NCI-H1694 (cell line): ENCODE data around the gene LMO2.

Source experiments
- DNase-seq: peaks from one replicate; lab custom pipeline; 2025; lab: John Stamatoyannopoulos, UW

LMO2 gene

DNA sequence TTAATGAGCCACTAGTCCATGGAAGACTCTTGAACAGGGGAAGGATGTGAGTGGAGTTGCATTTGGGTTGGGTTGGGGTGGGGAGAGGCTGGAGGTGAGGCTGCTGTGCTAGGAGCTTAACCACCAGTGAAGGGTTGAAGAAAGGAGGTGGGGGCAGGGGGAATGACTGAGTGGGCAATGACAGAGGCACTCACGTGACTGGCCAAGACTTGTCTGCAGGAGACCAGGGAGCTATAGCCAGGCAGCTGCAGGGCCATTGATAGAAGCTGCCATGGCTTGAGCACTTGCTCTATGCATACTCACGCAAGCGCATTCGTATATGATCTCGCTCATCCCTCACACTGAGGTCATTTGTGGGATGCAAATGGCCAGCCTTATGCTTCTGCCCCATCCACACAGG is 4.0 kb downstream of the LMO2 start:
- DNase-seq, result no peak

DNA sequence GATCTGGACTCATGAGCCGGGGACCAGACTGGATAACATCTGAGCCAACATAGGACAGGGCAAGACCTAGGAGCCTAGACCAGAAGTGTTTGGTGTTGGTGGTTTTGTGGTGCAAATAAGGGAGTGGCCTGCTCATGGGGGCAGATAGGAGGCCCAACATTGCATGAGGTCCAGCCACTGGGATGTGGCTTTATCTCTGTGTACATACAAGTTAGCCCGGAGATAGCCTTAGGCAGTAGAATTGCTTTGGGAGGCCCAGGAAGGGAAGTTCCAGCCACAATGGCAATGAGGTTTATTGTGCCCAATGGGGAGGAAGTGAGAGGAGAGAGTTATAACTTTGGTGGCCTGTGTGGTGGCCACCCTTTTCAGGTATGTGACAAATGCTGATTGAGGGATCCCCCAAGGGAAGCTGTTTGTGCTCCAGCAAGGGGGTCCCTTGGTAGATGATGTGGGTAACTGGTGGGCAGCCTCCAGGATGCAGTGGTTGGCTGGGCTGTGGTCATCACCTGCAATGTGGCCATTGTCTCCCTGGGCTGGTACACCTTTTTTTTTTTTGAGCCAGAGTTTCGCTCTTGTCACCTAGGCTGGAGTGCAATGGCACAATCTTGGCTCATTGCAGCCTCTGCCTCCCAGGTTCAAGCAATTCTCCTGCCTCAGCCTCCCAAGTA is 6.4 kb downstream of the LMO2 start:
- DNase-seq, result no peak

DNA sequence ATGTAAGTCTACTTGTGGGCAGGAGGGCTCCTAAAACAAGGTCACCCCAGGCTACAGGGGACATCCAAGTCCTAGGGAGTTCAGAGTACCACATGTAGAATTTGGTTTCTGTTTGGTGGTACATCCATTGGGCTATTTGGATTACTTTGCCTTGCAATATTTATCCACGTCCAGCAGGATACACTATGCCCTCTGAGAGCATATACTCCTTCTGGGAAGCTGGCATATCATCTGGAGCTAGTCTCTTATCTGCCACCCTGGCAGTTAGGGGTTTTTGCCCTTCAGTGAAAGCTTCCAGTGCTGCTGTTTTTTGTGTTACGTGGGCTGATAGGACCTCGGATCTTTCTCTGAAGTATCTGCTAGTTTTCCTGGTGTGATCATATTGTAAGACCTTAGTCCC is 7.3 kb downstream of the LMO2 start:
- DNase-seq, result no peak

DNA sequence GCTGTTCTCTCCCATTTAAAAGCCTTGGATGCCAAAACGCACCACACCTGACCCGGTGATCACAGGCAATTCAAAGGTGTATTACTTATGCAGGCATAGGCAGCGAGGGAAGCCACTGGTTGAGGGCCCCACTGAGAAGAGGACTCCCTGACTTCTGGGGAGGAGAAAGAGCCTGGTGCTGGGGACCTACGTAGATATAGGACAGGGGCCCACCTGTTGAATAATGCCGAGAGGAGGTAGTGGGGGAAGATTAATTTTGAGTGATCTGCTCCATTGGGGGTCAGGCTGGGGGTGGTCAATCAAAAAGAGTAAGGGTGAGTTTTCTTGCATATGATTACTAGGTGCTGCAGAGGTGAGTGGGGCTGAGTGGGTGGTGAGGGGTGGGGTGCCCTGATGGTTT is 7.8 kb downstream of the LMO2 start:
- no peak for DNase-seq

DNA sequence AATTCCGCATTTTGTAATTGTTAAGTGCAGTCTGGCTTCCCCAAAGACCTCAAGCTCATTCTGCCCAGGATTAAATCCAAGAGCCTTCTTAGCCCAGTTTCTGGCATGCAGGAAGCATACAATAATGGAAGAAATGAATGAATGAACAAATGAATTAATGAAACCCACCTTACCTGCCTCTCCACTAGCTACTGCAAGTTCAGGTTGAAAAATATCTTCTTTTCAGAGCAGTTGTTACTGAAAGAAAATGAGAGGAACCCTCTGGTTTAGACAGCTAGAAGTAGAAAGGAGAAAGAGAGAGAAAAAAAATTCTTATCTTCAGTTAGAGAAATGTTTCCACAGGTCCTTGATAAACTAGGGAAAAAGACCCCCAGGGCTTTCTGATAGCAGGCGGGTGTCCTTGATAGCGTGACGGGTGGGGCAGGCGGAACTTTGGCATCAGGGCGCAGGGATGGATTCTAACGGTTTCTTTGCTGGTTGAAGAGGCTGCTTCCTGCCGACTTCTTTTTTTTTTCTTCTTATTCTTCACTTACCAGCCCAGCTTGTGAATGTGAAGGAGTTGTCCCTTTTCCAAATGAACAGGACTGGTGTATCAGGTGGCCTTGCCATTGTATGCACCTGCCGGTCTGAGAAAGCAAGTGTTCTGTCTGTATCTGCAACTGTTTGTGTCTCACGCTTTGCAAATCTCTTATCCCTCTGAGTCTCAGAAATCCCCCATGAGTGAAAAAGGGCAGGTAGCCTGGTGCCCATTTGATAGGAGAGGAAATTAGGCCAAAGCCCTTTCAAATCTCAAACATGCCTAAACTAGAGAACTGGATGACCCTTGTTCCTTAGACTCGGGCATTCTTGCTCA is 10.0 kb downstream of the LMO2 start:
- DNase-seq, result no peak

DNA sequence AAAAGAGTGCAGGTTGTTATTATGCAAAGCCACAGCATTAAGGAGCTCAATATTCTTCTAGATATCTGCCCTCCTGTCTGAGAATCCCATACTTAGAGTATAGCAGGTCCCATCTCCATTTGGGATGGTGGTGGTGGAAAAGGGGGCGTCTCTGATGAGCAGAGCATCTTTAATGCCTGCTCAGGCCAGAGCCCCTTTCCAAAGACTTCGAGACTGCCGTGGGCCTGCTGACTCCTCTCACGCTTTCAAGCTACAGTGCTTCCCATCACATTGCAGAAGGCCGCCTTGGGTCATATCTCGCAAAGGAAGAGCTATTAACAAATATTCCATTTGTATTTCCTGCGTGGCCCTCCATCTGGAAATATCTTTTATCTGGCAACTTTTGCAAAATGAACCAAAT is 10.9 kb downstream of the LMO2 start:
- no peak for DNase-seq

DNA sequence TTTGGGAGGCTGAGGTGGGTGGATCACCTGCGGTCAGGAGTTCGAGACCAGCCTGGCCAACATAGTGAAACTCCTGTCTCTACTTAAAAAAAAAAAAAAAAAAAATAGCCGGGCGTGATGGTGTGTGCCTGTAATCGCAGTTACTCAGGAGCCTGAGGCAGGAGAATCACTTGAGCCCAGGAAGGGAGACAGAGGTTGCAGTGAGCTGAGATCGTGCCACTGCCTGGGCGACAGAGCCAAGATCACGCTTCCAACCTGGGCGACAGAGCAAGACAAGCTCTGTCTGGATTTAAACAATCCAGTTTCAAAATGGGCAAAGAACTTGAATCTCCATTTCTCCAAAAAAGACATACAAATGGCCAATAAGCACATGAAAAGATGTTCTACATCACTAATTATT is 12.5 kb downstream of the LMO2 start:
- DNase-seq, result no peak

DNA sequence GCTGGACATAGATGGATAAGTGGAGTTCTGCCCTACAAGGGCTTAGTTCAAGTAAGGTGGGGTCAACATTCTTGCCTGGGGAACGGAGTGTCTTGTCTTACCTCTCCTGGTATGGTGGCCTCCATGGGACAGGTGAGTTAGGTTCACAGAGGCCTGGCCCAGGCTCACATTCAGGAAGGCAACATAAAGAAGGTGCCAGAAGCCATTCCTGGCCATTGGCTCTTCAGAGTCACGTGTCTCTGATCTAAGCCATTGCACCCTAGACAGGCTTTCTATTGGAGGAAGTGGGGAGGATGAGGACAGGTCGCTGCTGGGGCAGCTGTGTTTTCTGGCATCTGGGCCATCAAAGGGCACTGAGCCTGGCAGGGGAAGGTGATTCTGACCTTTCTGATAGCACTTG is 14.8 kb downstream of the LMO2 start:
- DNase-seq, result no peak

DNA sequence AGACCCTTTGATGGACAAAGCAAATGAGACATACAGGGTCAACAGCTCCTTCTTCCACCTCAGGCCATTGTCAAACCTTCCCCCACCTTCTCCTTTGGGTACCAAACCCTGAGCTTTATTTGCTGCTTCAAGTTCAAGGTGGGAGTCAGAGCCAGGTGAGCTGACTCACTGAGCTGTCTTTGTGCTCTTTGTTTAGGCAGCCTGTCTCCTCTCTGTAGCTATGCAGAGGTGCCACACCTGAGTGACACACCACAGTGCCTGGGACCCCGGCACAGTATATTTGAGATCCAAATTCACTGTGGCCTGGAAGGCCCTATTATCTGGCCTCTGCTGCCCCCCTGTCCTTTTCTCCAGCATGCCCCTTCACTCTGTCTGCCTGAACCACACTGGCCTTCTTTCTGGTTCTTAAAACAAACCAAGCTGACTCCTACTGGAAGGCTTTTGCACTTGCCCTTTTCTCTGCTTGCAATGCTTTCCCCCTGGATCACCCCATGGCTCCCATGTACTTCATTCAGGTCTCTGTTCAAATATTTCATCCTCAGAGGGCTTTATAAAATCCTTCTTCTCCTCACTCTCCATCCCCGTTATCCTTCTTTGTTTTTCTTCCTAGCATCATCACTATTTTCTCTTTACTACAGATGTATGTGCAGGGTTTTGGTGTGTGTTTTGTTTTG is 16.1 kb downstream of the LMO2 start:
- DNase-seq, result no peak

DNA sequence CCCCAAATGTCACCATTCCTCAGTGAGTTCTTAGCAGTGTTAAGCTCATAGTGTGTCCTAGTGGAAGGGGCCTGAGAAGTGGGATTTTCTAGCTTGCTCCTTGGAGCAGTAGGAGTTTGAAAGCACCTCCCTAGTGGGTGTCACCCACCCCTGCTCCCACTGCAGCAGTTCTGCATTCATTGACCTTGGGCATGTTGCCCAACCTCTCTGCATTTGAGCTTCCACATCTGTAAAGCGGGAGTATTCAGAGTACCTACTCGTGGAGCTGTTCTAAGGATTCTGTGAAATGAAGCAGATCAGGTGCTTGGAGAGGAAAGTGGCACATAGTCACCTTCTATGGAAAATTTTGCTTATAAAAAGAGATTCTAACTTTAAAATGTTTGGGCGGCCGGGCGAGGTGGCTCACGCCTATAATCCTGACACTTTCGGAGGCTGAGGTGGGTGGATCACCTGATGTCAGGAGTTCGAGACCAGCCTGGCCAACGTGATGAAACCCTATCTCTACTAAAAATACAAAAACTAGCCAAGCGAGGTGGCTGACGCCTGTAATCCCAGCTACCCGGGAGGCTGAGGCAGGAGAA is 16.9 kb downstream of the LMO2 start:
- no peak for DNase-seq

DNA sequence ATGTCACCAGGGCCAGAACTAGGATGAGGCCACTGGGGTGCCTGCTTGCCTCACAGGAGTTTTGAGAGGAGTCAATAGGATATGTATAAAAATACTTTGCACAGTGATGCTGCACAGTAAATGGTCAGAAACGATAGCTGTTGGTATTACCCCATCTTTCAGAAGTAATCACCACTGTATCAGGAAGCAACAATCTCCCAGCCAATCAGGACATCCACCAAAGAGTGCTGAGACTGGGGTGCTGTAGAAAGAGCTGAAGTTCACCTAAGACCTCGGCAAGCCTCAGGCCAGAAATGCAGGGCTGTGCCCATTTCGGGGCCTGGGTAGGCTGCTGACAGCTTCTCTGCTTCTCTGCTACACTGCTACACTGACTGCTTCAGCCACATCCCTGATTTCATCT is 17.4 kb downstream of the LMO2 start:
- DNase-seq, result no peak

DNA sequence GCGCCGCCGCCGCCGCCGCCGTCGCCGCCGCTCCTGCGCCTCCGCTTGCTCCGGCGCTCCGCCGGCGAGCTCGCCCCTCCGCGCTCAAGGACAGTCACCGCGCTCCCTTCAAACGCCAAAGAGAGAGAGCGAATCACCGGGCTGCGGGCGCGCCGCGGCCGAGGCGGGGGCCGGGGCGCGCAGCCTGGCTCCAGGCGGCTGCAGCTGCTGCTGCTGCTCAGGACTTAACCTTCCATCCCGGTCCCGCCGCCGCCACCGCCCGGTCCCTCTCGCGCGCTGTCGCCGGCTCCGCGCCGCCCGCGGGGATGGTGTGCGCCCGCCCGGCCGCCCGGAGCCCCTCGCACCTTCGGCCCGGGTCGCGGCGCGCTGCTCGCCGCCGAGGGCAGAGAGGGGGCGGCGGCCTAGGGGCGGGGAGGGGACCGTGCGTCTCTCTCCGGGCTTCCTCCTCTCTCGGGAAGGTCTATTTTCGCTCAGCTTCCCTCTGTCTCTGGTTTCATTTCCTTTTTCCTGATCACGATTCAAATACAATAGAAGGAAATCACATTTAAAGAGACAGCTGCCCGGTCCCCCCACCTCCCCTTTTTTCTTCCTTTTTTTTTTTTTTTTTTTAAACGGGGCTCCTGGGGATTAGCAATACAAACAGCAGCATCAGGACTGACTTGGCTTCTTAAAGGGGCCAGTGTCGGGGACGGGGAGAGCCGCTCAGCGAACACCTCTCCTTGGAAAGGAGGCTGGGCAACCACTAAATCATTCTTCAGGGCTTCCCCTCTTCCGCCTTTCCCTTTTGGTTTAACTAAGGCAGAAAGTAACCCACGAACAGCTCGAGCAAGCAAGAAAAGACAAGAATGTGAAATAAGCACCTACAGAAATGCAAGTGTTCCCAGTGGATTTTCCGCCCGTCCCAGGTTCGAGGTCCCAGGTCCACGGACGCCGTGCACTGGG is 22.1 kb downstream of the LMO2 start:
- no peak for DNase-seq

DNA sequence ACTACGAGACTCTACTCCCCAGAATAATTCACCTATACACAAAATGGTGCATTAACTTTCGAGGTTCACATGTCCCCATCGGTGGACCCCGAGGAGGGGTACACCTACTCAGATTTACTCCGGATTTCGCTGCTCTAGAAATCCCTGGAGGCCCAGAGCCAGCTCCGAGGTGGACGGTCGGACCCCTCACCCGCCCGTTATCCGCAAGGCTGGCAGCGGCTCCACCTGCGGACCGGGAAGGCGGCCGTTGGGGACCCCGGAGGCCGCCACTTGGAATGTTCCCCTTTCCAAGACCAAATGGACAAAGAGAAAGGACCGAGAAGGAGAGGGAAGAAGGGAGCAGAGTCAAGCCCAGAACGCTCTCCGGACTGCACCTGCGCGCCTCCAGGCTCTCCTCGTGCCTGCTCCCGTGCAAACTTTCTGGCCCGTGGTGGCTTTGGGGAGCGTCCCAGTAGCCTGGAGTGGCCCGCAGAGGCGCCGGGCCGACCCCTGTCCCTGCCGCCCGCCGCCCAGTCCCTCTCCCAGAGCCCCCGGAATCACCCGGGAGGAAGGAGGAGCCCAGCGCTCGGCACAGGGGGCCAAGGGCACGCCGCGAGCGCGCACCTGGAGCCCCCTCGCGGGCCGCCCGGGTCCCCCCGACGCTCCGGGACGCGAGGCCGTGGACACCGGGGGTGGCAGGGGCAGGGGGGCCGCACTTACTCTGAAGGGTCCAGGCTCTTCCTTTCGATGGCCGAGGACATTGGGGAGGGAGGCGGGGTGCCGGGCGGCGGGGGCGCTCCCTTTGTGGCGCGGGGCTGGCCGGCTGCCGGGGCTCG is 23.0 kb downstream of the LMO2 start:
- DNase-seq, result no peak

DNA sequence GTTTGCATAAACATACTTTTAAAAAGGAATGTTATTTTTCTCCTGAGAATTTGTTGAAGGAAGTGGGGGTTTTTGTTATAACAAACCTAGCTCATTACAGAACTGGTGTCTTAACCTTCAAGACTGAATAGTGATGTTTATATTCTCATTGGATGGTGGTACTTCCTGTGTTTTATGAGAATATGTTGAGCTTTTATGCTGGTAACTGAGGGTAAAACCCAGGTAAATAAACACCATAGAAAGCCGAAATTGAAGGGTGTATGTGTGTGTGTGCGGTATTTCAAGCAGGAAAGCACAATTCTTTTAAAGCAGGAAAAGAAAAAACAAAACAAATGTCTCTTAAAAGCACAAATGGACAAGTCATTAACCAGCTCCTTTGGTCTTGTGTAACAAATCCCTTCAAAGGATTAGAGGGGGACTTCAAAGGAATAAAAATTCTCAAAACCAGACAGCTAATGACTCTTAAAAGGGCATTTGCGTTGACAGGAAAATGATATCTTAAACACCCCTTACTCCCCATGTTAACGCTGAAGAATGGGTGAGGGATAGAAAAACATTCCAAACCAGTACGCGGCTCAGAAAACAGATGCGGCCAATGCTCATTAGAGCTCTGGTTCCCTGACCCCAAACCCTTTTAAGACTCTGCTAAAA is 23.8 kb downstream of the LMO2 start:
- no peak for DNase-seq

DNA sequence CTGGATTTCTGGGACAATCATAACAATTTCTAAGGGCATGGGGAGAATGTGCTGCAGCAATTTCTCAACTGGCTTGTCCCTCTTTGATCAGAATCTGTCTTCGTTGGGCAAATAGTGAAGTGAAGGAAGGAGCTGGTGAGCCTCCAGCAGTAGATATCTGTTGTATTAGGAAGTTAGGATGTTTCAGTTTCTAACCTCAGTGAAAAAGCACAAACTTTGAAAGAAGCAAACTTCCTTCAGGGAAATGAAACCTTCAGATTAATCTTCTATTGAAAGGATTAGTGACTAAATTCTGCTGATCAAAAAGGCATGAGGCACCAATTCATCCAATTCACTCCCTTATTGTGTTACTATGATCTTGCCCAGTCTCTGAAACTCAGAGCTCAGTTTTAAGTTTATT is 24.3 kb downstream of the LMO2 start:
- DNase-seq, result no peak

DNA sequence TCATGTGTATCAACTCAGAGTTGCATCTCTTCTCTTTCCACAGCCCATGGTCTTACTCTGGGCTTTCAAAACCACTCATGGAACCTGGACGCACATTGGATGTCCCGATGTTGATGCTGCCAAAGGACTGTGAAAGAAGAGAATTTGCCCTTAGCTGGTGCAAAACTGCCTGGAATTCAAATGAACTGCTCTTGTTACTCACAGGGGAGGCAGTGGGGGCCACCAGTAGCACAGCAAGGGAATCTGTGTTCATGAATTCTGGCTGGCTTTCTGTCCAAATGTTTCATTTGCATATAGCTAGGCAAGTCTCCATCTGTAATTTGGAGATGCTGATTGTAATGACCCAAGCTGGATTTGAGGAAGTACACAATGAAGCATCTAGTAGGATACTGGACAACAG is 24.9 kb downstream of the LMO2 start:
- DNase-seq, result no peak

DNA sequence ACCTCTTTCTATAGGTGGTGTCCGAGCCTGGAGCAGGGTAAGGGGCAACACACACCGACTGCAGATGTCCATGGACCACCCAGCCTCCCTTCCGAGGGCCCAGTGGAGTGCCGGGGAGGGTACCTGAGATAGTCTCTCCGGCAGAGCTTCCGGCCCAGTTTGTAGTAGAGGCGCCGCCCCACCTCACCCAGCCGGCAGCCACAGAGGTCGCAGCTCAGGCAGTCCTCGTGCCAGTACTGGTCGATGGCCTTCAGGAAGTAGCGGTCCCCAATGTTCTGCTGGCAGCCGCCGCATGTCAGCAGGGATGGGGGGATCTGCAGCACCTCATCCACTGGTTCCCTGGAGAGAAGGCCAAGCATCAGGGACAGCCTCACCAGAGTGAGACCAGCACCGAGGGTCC is 27.4 kb downstream of the LMO2 start:
- DNase-seq, result no peak

DNA sequence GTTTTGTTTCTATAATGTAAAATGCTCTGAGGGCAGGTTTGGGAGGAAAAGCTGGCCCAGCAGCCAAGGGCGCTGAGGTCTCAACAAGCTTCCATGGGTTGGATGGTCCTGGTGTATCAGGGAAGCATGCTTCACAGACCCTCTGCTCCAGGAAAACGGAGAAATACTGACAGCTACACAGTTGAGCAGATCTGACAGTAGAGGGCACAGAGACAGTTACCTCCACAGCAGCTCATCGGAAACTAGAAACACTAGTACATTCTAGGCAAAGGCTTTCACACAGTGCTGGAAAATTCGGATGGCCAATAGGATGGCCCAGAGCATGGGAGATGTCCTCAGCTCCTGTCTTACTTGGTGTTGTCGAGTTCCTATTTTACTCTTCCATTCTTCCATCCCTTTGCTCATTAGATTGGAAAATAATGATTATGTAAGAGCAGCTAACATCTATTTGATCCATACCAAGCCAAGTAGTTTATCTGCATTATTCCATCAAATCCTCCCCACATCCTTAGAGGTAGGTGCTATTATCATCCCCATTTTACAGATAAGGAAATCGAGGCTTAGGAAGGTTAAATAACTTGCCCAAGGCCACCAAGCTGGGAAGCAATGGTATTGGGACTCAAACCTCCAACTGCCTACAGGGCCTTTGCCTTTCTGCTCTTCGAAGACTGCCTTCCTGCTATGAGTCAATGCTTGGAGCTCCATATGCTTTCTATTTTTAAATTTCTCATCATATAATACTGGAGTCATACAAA is 28.3 kb downstream of the LMO2 start:
- DNase-seq, result no peak

DNA sequence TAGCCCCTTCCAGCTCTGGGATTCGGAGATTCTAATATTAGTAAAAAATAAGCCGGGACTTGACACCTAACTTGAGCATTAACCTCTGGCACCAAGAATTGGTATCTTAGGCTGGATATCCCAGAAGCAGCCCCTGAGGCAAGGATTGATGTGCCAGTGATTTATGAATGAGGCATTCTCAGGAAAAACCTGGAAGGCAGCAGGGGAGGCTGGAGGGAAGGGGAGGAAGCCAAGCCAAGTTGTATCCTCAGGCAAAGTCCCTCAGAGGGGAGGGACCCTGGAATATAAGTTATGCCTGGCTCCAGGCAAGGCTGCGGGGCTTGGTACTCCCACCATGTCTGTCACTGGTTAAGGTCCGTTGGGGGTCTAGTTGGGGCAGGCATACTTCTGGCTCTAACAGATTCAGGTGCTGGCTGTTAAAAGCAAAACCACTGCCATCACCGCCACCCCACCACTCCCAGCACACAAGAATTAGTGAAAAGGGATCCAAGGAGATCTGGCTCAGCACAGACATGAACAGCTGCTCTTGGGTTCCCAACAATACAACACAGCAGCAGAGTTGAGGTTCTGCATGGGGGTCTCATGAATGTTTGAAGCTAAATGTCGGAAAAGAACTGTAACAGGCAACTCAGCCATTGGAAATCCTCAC is 29.8 kb downstream of the LMO2 start:
- no peak for DNase-seq
